ENCODE data around the gene CTSA.

The CTSA gene

DNA sequence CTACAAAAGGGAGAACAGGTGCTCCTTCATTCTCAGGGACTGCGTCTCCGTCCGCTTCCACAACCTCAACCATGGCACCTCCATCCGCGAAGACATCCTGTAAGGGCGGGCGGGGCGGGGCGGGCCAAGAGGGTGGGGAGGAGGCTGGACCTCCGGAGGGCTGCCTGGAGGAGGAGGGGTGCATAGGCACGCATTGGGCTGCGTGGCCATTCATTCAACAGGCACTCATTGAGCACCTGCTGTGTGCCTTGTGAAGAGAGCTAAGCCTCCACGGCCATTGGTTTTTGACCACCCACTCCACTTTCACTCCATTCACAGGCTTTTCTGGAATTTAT is 33.3 kb upstream of the CTSA start:
- H3K27ac ChIP-seq, result peak overlapping the region; percentile 72
- TF ChIP-seq, protein P1, sequence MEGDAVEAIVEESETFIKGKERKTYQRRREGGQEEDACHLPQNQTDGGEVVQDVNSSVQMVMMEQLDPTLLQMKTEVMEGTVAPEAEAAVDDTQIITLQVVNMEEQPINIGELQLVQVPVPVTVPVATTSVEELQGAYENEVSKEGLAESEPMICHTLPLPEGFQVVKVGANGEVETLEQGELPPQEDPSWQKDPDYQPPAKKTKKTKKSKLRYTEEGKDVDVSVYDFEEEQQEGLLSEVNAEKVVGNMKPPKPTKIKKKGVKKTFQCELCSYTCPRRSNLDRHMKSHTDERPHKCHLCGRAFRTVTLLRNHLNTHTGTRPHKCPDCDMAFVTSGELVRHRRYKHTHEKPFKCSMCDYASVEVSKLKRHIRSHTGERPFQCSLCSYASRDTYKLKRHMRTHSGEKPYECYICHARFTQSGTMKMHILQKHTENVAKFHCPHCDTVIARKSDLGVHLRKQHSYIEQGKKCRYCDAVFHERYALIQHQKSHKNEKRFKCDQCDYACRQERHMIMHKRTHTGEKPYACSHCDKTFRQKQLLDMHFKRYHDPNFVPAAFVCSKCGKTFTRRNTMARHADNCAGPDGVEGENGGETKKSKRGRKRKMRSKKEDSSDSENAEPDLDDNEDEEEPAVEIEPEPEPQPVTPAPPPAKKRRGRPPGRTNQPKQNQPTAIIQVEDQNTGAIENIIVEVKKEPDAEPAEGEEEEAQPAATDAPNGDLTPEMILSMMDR (IDR thresholded peaks at IDR 0.05), result no peak
- TF ChIP-seq ZFX (IDR thresholded peaks at IDR 0.05; ENCODE audit: borderline replicate concordance), result no peak

- no peak for TF ChIP-seq ZFX (IDR thresholded peaks at IDR 0.05; ENCODE audit: borderline replicate concordance)
- TF ChIP-seq, protein P1 (IDR thresholded peaks at IDR 0.05), result no peak
- H3K27ac ChIP-seq, result no peak overlapping the region
These were observed 31.2 kb upstream of the CTSA start for GRCh38 chr20:45859916-45860315.

GRCh38 chr20:45860560-45861220 is 30.4 kb upstream of the CTSA start:
- TF ChIP-seq, protein P1 (IDR thresholded peaks at IDR 0.05), result no peak
- no peak for TF ChIP-seq ZFX (IDR thresholded peaks at IDR 0.05; ENCODE audit: borderline replicate concordance)
- H3K27ac ChIP-seq, result no peak overlapping the region

DNA sequence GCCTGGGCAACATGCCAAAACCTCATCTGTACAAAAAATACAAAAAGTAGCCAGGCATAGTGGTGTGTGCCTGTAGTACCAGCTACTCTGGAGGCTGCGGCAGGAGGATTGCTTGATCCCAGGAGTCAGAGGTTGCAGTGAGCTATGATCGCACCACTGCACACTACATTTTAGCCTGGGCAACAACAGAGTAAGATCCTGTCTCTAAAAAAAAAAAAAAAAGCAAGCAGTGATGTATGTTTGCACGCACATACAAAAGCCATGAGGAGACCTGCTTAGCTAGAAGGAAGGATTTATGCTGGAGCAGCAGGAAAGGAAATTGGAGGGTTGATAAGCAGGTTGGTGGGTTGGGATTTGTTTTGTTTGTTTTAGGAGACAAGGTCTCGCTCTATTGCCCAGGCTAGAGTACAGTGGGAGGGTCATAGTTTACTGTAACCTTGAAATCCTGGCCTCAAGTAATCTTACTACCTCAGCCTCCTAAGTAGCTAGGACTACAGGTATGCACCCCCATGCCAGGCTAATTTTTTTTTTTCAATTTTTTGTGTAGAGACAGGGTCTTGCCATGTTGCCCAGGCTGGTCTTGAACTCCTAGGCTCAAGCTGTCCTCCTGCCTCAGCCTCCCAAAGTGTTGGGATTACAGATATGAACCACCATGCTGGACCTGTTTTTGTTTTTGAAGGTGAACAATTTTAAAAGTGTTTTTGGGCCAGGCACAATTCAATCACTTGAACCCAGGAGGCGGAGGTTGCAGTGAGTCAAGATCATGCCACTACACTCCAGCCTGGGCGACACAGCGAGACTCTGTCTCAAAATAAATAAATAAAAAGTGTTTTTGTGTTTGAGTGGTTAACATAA is 29.7 kb upstream of the CTSA start:
- H3K27ac ChIP-seq, result no peak overlapping the region
- no peak for TF ChIP-seq ZFX (IDR thresholded peaks at IDR 0.05; ENCODE audit: borderline replicate concordance)
- TF ChIP-seq, protein P1 (IDR thresholded peaks at IDR 0.05), result no peak

GRCh38 chr20:45863543-45864470 is 27.3 kb upstream of the CTSA start:
- no peak for TF ChIP-seq ZFX (IDR thresholded peaks at IDR 0.05; ENCODE audit: borderline replicate concordance)
- TF ChIP-seq, protein P1 (IDR thresholded peaks at IDR 0.05), result no peak
- H3K27ac ChIP-seq, result no peak overlapping the region

DNA sequence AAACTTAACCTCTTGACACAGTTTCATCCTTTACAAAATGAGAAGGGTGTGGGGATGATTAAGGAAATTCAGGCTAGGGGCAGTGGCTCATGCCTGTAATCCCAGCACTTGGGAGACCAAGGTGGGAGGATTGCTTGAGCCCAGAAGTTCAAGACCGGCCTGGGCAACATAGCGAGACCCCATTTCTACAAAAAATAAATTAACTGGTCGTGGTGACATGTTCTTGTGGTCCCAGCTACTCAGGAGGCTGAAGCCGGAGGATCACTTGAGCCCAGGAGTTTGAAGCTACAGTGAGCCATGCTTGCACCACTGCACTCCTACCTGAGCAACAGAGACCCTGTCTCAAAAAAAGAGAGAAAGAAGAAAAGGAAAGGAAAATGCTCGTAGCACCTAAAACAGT is 24.7 kb upstream of the CTSA start:
- TF ChIP-seq, protein P1 (IDR thresholded peaks at IDR 0.05), result no peak
- TF ChIP-seq ZFX (IDR thresholded peaks at IDR 0.05; ENCODE audit: borderline replicate concordance), result no peak
- H3K27ac ChIP-seq, result no peak overlapping the region

Data from 22Rv1 (cell line).